Cardiac muscle cell (in vitro differentiated cells and primary cell): ENCODE measurements around the gene KIAA1549. TPM values are rescaled to one million over a fixed set of nuclear protein-coding genes. Genes with fewer than 3 reads are reported as not detected.
A peak's percentile ranks its signal among the peaks of the same experiment; 100 is the strongest.

Experiments
- DNase-seq, 2 donors: peaks; one replicate each; pipeline versions ENCODE4 v3.0.0 to v3.0.0-alpha.2; 2010 to 2017; ENCODE audit warnings: low read depth in 1 of 2, low spot score in 1 of 2
- H3K27ac ChIP-seq: fragments of 200-600 bp; sonication (generic); 2 replicates; pipeline ENCODE4 v1.5.1; 2016
- H3K27me3 ChIP-seq: fragments of 200-600 bp; sonication (generic); 2 replicates; pipeline ENCODE4 v1.6.0; 2016; ENCODE audit warnings: control low read depth
- H3K36me3 ChIP-seq: fragments of 200-600 bp; sonication (generic); 2 replicates; pipeline ENCODE4 v1.5.1; 2016; ENCODE audit warnings: control low read depth
- H3K4me1 ChIP-seq: fragments of 200-600 bp; sonication (generic); 2 replicates; pipeline ENCODE4 v1.8.1; 2017; ENCODE audit warnings: low read depth, mild to moderate bottlenecking, mixed run types
- H3K4me3 ChIP-seq: fragments of 200-600 bp; sonication (generic); 2 replicates; pipeline ENCODE4 v1.5.1; 2016; ENCODE audit warnings: mild to moderate bottlenecking
- H3K9me3 ChIP-seq: fragments of 200-600 bp; sonication (generic); 2 replicates; pipeline ENCODE4 v1.5.1; 2017; ENCODE audit warnings: low read depth, mild to moderate bottlenecking, control low read depth
- CTCF ChIP-seq: IDR thresholded peaks from 2 replicates; pipeline ENCODE4 v1.5.1; 2012; ENCODE audit warnings: low read depth, mild to moderate bottlenecking, low read length
- polyA plus RNA-seq: library from polyadenylated mRNA; unstranded; fragments of >200 nt; fragmentation: Nextera tagmentation; extraction: Ambion mirVana; gene quantifications from 2 replicates; pipeline ENCODE4 v1.2.1, GENCODE V29; 2016
- total RNA-seq: library from RNA; depleted of rRNA; stranded (reverse); fragments of >200 nt; gene quantifications from 2 replicates; pipeline ENCODE4 v1.2.3, GENCODE V29; 2016

Gene KIAA1549
- total and polyA plus RNA-seq, 2 experiments from 2014 or later, result 7.5 to 13.6 TPM

DNA sequence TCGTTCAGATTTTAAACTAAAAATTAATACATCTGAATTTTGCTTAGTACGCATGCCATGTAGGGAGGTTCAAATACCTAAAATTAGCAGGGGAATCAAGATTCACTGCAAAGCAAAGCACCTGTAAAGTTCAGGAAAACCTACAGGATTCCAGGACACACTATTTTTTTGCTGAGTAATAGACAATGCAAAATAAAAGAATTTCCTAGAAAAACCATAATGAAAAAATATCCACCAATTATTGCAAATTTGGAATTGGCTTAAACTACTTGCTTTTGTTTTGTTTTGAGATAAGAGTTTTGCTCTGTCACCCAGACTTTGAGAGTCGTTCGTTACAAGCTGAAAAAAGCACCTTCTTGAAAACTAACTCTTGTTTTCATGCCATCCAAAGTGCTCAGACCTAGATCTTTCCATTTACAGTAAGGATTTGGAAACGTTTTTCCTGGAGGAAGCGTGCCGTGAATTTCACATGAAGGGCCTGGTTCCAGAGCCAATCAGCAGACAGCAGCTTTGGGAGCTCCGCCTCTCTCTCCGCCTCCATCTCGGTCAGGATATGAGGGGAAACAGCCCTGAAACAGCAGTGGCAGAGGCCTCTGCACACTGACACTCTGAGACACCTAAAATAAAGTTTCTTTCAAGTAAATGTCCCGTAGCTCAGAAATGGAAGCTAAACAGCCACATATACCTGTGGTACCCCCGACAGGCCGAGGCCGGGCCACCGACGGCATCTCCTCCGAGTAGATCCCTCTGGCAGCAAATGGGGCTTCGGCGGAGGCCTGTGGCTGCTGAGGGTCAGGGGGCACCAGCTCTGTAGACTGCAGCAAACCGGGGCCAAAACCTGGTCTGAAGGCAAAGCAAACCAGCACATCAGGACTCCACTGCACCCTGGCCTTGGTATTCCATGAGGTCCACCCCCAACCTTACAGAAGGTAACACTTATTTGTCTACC, 137.3 kb downstream of the KIAA1549 start:
- H3K4me3 ChIP-seq, result no peak overlapping the region
- DNase-seq, result no peak

GRCh38 chr7:138842111-138842510, 139.1 kb downstream of the KIAA1549 start:
- Histone ChIP-seq H3K9me3 (no peaks in the 10 kb centered on the region), H3K27ac (no peak overlapping the region), H3K4me3 (no peak overlapping the region), H3K4me1 (peaks cover 14% of the 10 kb centered on the region), H3K27me3 (no peaks in the 10 kb centered on the region), H3K36me3 (peaks cover 6% of the 10 kb centered on the region)
- TF ChIP-seq CTCF, result no peak
- peak in 1 of 2 donors; percentile 52 for DNase-seq

More for the DNA sequence above, 137.3 kb downstream of the KIAA1549 start:
- TF ChIP-seq CTCF, result no peak
- no peaks in the 10 kb centered on the region for H3K9me3 ChIP-seq
- H3K27ac ChIP-seq, result no peak overlapping the region
- no peaks in the 10 kb centered on the region for H3K27me3 ChIP-seq
- H3K36me3 ChIP-seq, result peaks cover 10% of the 10 kb centered on the region
- no peaks in the 10 kb centered on the region for H3K4me1 ChIP-seq

DNA sequence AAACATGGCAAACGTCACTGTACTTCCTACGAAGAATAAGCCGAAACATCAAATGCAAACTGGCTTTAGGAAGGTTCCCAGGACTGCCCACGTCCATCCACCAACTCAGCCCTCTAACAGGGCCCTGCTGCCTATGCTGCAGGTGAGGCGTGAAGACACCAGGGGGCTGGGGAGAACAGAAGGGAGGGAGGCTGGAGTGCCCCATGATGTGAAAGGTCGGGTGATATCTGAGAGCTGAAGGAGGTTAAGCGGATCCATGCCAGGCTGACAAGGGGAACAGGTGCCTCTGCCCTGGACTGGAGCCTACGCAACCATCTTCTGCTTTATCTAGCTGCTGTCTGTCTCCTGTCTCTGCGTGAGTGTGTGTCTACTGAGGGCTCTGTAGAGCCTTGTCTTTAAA, 143.0 kb downstream of the KIAA1549 start:
- no peak overlapping the region for H3K4me3 ChIP-seq
- H3K4me1 ChIP-seq, result peaks cover 14% of the 10 kb centered on the region
- peaks cover 9% of the 10 kb centered on the region for H3K36me3 ChIP-seq
- no peaks in the 10 kb centered on the region for H3K9me3 ChIP-seq
- TF ChIP-seq CTCF, result no peak
- H3K27ac ChIP-seq, result peak overlapping the region; percentile 61
- no peaks in the 10 kb centered on the region for H3K27me3 ChIP-seq
- DNase-seq, result peak in 1 of 2 donors; percentile 44

- H3K27me3 ChIP-seq, result no peaks in the 10 kb centered on the region
- H3K4me1 ChIP-seq, result peaks cover 14% of the 10 kb centered on the region
- H3K9me3 ChIP-seq, result no peaks in the 10 kb centered on the region
- TF ChIP-seq CTCF, result no peak
- H3K36me3 ChIP-seq, result peaks cover 9% of the 10 kb centered on the region
- DNase-seq, result peak in 1 of 2 donors; percentile 57
- H3K27ac ChIP-seq, result peak overlapping the region; percentile 61
- no peak overlapping the region for H3K4me3 ChIP-seq
Measured at GRCh38 chr7:138837627-138838026, 143.6 kb downstream of the KIAA1549 start.

DNA sequence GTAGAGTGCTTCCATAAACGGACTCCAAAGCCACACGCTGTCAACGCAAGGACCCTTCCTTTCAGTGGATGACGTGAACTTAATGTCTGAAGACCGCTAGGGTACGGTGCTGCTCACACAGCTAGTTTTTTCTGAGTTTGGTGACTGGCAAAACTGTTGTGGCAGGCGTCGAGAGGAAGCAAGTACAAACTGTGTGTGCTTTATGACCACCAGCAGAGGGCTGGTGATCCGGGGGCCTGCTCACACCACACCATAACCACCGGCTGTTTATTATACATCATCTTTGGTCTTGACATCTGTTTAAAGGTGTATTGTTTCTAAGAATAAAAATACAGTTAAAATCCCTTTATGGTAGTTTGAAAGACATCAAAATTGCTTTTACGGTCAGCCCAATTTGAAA, 146.1 kb downstream of the KIAA1549 start:
- H3K4me1 ChIP-seq, result peaks cover 14% of the 10 kb centered on the region
- TF ChIP-seq CTCF, result no peak
- H3K27ac ChIP-seq, result no peak overlapping the region
- no peak overlapping the region for H3K4me3 ChIP-seq
- no peaks in the 10 kb centered on the region for H3K27me3 ChIP-seq
- no peak for DNase-seq
- peaks cover 9% of the 10 kb centered on the region for H3K36me3 ChIP-seq
- no peaks in the 10 kb centered on the region for H3K9me3 ChIP-seq
